GM21447 (cell line): Measurements from ENCODE around the gene EED.
A peak's percentile ranks its signal among the peaks of the same experiment; 100 is the strongest.

Experiments
- ATAC-seq: cut with Tn5 transposase; IDR thresholded peaks from one replicate; pipeline ENCODE4 v1.9.1; 2021; ENCODE audit not compliant: unreplicated experiment

EED gene

GRCh38 chr11:86246293-86246675 lies 1.7 kb downstream of the EED start:
- ATAC-seq: no peak

- ATAC-seq: no peak
These were observed 3.1 kb downstream of the EED start for GRCh38 chr11:86247608-86248007.

GRCh38 chr11:86248609-86249008 lies 4.1 kb downstream of the EED start:
- no peak for ATAC-seq

- no peak for ATAC-seq
These were observed 5.0 kb downstream of the EED start for GRCh38 chr11:86249307-86250098.

GRCh38 chr11:86251345-86251744 lies 6.8 kb downstream of the EED start:
- ATAC-seq: no peak

GRCh38 chr11:86255896-86256295 lies 11.3 kb downstream of the EED start:
- peak; percentile 91 for ATAC-seq

GRCh38 chr11:86256608-86257007 lies 12.1 kb downstream of the EED start:
- no peak for ATAC-seq

- no peak for ATAC-seq
These were observed 12.9 kb downstream of the EED start for GRCh38 chr11:86257446-86257845.

GRCh38 chr11:86259730-86260129 lies 15.2 kb downstream of the EED start:
- ATAC-seq: no peak

- no peak for ATAC-seq
These were observed 16.8 kb downstream of the EED start for GRCh38 chr11:86261328-86261727.

- ATAC-seq: no peak
These were observed 17.8 kb downstream of the EED start for GRCh38 chr11:86262387-86262786.

GRCh38 chr11:86264649-86265048 lies 20.1 kb downstream of the EED start:
- no peak for ATAC-seq

- no peak for ATAC-seq
These were observed 20.6 kb downstream of the EED start for GRCh38 chr11:86265194-86265593.

GRCh38 chr11:86269645-86270044 lies 25.1 kb downstream of the EED start:
- ATAC-seq: no peak

GRCh38 chr11:86274503-86274902 lies 29.9 kb downstream of the EED start:
- ATAC-seq: no peak

- no peak for ATAC-seq
These were observed 30.4 kb downstream of the EED start for GRCh38 chr11:86274999-86275398.

GRCh38 chr11:86275493-86276370 lies 31.2 kb downstream of the EED start:
- no peak for ATAC-seq

GRCh38 chr11:86277741-86278140 lies 33.2 kb downstream of the EED start:
- ATAC-seq: no peak

- no peak for ATAC-seq
These were observed 33.7 kb downstream of the EED start for GRCh38 chr11:86278226-86278625.

GRCh38 chr11:86279747-86280146 lies 35.2 kb downstream of the EED start:
- ATAC-seq: no peak

GRCh38 chr11:86287468-86287796 lies 42.9 kb downstream of the EED start:
- no peak for ATAC-seq

- ATAC-seq: no peak
These were observed 44.4 kb downstream of the EED start for GRCh38 chr11:86288776-86289507.
